ENCODE results near the gene ENPP1.

GRCh38 chr6:131852200-131852599 lies 44.4 kb downstream of the ENPP1 start:
- TF ChIP-seq CTCF (IDR thresholded peaks at IDR 0.05) (no peak), POLR2AphosphoS5 (IDR thresholded peaks at IDR 0.05) (no peak)
